H9 (cell line): ENCODE results near the gene DHX35. TPM values are rescaled to one million over a fixed set of nuclear protein-coding genes. Genes with fewer than 3 reads are reported as not detected.

Source experiments
- DNase-seq: peaks from one replicate; pipeline ENCODE4 v3.0.0-alpha.2; 2017
- H2AFZ ChIP-seq: one replicate; pipeline ENCODE4 v1.6.1; 2013; ENCODE audit warnings: mild to moderate bottlenecking, low read length, control low read depth, moderate library complexity
- H2AK5ac ChIP-seq: 2 replicates; pipeline ENCODE4 v1.6.1; 2013; ENCODE audit warnings: low read length, control low read depth, mixed read lengths; ENCODE audit not compliant: insufficient read length
- H2BK120ac ChIP-seq: one replicate; pipeline ENCODE4 v1.6.1; 2013; ENCODE audit warnings: low read depth, mild to moderate bottlenecking, low read length, control low read depth, inconsistent platforms; ENCODE audit not compliant: poor library complexity, severe bottlenecking
- H2BK12ac ChIP-seq: 2 replicates; pipeline ENCODE4 v1.6.1; 2013; ENCODE audit warnings: low read length, control low read depth, mixed read lengths, low read depth; ENCODE audit not compliant: insufficient read length
- H2BK15ac ChIP-seq: 2 replicates; pipeline ENCODE4 v1.6.1; 2013; ENCODE audit warnings: low read depth, low read length, control low read depth
- H2BK20ac ChIP-seq: one replicate; pipeline ENCODE4 v1.6.1; 2013; ENCODE audit warnings: low read depth, mild to moderate bottlenecking, low read length, control low read depth, inconsistent platforms; ENCODE audit not compliant: poor library complexity, severe bottlenecking
- H2BK5ac ChIP-seq: 2 replicates; pipeline ENCODE4 v1.6.1; 2013; ENCODE audit warnings: low read length, control low read depth, mixed read lengths; ENCODE audit not compliant: insufficient read length
- H3K14ac ChIP-seq: 2 replicates; pipeline ENCODE4 v1.6.1; 2013; ENCODE audit warnings: low read length, control low read depth; ENCODE audit not compliant: insufficient read depth
- H3K18ac ChIP-seq: 2 replicates; pipeline ENCODE4 v1.6.1; 2013; ENCODE audit warnings: low read depth, mild to moderate bottlenecking, mixed read lengths, low read length, control low read depth; ENCODE audit not compliant: insufficient read length
- H3K23ac ChIP-seq: 2 replicates; pipeline ENCODE4 v1.6.1; 2013; ENCODE audit warnings: low read length, control low read depth, mixed read lengths, low read depth; ENCODE audit not compliant: insufficient read length
- H3K23me2 ChIP-seq: 2 replicates; pipeline ENCODE4 v1.6.1; 2013; ENCODE audit warnings: low read depth, mild to moderate bottlenecking, mixed read lengths, low read length, control low read depth; ENCODE audit not compliant: insufficient read length, poor library complexity, severe bottlenecking
- H3K27ac ChIP-seq: 2 replicates; pipeline ENCODE4 v1.5.1; 2013; ENCODE audit warnings: low read length, control low read depth, mixed read lengths, low read depth; ENCODE audit not compliant: insufficient read length
- H3K27me3 ChIP-seq: 2 replicates; pipeline ENCODE4 v1.6.1; 2013; ENCODE audit warnings: low read length, control low read depth, inconsistent platforms; ENCODE audit not compliant: insufficient read depth
- H3K4ac ChIP-seq: 2 replicates; pipeline ENCODE4 v1.6.1; 2013; ENCODE audit warnings: low read depth, mild to moderate bottlenecking, control low read depth, inconsistent platforms, low read length, moderate library complexity
- H3K4me1 ChIP-seq: 2 replicates; pipeline ENCODE4 v1.6.1; 2013; ENCODE audit warnings: low read length, control low read depth, inconsistent platforms; ENCODE audit not compliant: insufficient read depth
- H3K4me2 ChIP-seq: 2 replicates; pipeline ENCODE4 v1.6.1; 2013; ENCODE audit warnings: low read length, control low read depth, mixed read lengths; ENCODE audit not compliant: insufficient read length, insufficient read depth
- H3K56ac ChIP-seq: 2 replicates; pipeline ENCODE4 v1.6.1; 2013; ENCODE audit warnings: low read depth, mild to moderate bottlenecking, mixed read lengths, low read length, control low read depth; ENCODE audit not compliant: insufficient read length
- H3K79me1 ChIP-seq: 2 replicates; pipeline ENCODE4 v1.6.1; 2013; ENCODE audit warnings: low read depth, mild to moderate bottlenecking, moderate library complexity, low read length, control low read depth, inconsistent platforms; ENCODE audit not compliant: insufficient read depth, poor library complexity, severe bottlenecking
- H3K79me2 ChIP-seq: 2 replicates; pipeline ENCODE4 v1.6.1; 2013; ENCODE audit warnings: low read length, control low read depth, inconsistent platforms; ENCODE audit not compliant: insufficient read depth
- H3K9ac ChIP-seq: 2 replicates; pipeline ENCODE4 v1.6.1; 2013; ENCODE audit warnings: low read length, control low read depth, mixed read lengths; ENCODE audit not compliant: insufficient read length; ENCODE audit errors: extremely low read depth
- H3K9me3 ChIP-seq: one replicate; pipeline ENCODE4 v1.6.1; 2013; ENCODE audit warnings: low read depth, low read length, inconsistent platforms; ENCODE audit not compliant: control insufficient read depth
- H3T11ph ChIP-seq: one replicate; pipeline ENCODE4 v1.6.1; 2013; ENCODE audit warnings: mild to moderate bottlenecking, low read length, control low read depth, inconsistent platforms
- H4K20me1 ChIP-seq: one replicate; pipeline ENCODE4 v1.6.1; 2013; ENCODE audit not compliant: control insufficient read depth, insufficient read length, insufficient read depth
- H4K5ac ChIP-seq: 2 replicates; pipeline ENCODE4 v1.6.1; 2013; ENCODE audit warnings: low read depth, mild to moderate bottlenecking, mixed read lengths, low read length, control low read depth; ENCODE audit not compliant: insufficient read length
- H4K8ac ChIP-seq: replicated peaks from 2 replicates; pipeline ENCODE4 v1.6.1; 2013; ENCODE audit warnings: low read length, control low read depth, mixed read lengths, low read depth; ENCODE audit not compliant: insufficient read length
- H4K91ac ChIP-seq: 2 replicates; pipeline ENCODE4 v1.6.1; 2013; ENCODE audit warnings: low read depth, mild to moderate bottlenecking, moderate library complexity, mixed read lengths, low read length, control low read depth; ENCODE audit not compliant: insufficient read length
- H3K27ac Mint-ChIP-seq, 3 experiments: 2 replicates in 2 of 3; 3 replicates in 1 of 3; pipeline ENCODE4 v1.8.0; 2020 to 2021; ENCODE audit warnings: mixed read lengths in 3 of 3, mild to moderate bottlenecking in 1 of 3, moderate library complexity in 1 of 3
- H3K27me3 Mint-ChIP-seq: 2 replicates; pipeline ENCODE4 v1.8.0; 2021; ENCODE audit warnings: low read depth, mild to moderate bottlenecking, moderate library complexity, mixed read lengths
- H3K36me3 Mint-ChIP-seq, 3 experiments: 2 replicates in 2 of 3; 3 replicates in 1 of 3; pipeline ENCODE4 v1.8.0; 2020 to 2021; ENCODE audit warnings: low read depth in 3 of 3, mixed read lengths in 3 of 3; ENCODE audit not compliant: insufficient read depth in 1 of 3
- H3K4me1 Mint-ChIP-seq, 2 experiments: 2 replicates each; pipeline ENCODE4 v1.8.0; 2020; ENCODE audit warnings: mixed read lengths in 2 of 2
- H3K4me3 Mint-ChIP-seq, 2 experiments: 2 replicates in 1 of 2; 3 replicates in 1 of 2; pipeline ENCODE4 v1.8.0; 2020 to 2021; ENCODE audit warnings: mild to moderate bottlenecking in 2 of 2, mixed read lengths in 2 of 2, moderate library complexity in 1 of 2
- H3K9me3 Mint-ChIP-seq, 2 experiments: 2 replicates in 1 of 2; 3 replicates in 1 of 2; pipeline ENCODE4 v1.8.0; 2020; ENCODE audit warnings: mild to moderate bottlenecking in 2 of 2, mixed read lengths in 2 of 2, moderate library complexity in 1 of 2
- WGBS: extraction: QIAGEN DNeasy Blood & Tissue Kit; methylation state at CpG from one replicate; pipeline ENCODE4 v1.1.7; 2013; ENCODE audit warnings: missing lambda C conversion rate, low lambda C conversion rate, mixed read lengths; ENCODE audit not compliant: insufficient read length; ENCODE audit errors: extremely low coverage; 5-methylcytosine and 5-hydroxymethylcytosine counted together
- total RNA-seq: library from RNA; stranded (reverse); gene quantifications from 2 replicates; pipeline ENCODE4 v1.2.1, GENCODE V29; 2021
- TF ChIP-seq, protein P1 (sequence below): fragments of 200-600 bp; sonication (generic); conservative IDR thresholded peaks from 3 replicates; pipeline ENCODE4 v1.8.0; 2021; ENCODE audit warnings: antibody characterized with exemption, mild to moderate bottlenecking

Gene DHX35
- total RNA-seq, 1 experiment from 2014 or later: 14.4 TPM

DNA sequence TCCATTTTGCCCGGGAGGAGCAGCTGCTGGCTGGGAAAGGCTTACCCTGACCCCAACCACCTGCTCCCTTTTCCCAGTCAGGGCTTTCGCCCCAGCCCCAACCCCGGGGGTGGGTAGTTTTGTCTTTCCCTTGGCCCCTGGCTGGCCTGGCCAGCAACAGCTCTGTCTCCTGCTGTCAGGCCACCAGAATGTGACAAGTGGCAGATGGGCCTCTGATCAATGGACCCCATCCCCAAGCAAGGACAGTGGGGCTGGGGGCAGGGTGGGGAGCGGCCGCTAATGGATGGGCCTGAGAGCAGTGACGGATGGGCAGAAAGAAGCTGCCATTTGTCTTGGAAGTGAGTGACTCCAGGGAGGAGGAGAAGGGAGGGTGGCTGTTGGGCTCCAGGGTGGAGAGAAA, 121.6 kb downstream of the DHX35 start:
- Histone ChIP-seq H3K4ac (no peak overlapping the region), H3K79me1 (no peaks in the 10 kb centered on the region), H2BK120ac (no peak overlapping the region), H4K5ac (no peak overlapping the region), H3K27me3 (no peaks in the 10 kb centered on the region), H2AFZ (no peak overlapping the region), H2AK5ac (no peak overlapping the region), H2BK12ac (no peak overlapping the region), H4K91ac (no peak overlapping the region), H3K9me3 (no peaks in the 10 kb centered on the region), H3K4me1 (no peaks in the 10 kb centered on the region), H3K79me2 (no peaks in the 10 kb centered on the region), H3K18ac (no peak overlapping the region), H3K23ac (no peak overlapping the region), H4K20me1 (no peaks in the 10 kb centered on the region), H2BK5ac (no peak overlapping the region), H2BK15ac (no peak overlapping the region; the same call in 1 of the 2 replicates), H3K27ac (no peak overlapping the region), H3K56ac (no peak overlapping the region), H4K8ac (no peak overlapping the region), H3T11ph (no peak overlapping the region), H2BK20ac (no peak overlapping the region), H3K14ac (no peak overlapping the region), H3K23me2 (no peaks in the 10 kb centered on the region), H3K4me2 (no peak overlapping the region), H3K9ac (no peak overlapping the region)
- H3K36me3 Mint-ChIP-seq: peaks cover 0 to 2% (median 0%) of the 10 kb centered on the region in 3 experiments; a peak in 2 of 7 replicates
- H3K9me3 Mint-ChIP-seq: peaks cover 2 to 7% of the 10 kb centered on the region in 2 experiments
- TF ChIP-seq, protein P1, sequence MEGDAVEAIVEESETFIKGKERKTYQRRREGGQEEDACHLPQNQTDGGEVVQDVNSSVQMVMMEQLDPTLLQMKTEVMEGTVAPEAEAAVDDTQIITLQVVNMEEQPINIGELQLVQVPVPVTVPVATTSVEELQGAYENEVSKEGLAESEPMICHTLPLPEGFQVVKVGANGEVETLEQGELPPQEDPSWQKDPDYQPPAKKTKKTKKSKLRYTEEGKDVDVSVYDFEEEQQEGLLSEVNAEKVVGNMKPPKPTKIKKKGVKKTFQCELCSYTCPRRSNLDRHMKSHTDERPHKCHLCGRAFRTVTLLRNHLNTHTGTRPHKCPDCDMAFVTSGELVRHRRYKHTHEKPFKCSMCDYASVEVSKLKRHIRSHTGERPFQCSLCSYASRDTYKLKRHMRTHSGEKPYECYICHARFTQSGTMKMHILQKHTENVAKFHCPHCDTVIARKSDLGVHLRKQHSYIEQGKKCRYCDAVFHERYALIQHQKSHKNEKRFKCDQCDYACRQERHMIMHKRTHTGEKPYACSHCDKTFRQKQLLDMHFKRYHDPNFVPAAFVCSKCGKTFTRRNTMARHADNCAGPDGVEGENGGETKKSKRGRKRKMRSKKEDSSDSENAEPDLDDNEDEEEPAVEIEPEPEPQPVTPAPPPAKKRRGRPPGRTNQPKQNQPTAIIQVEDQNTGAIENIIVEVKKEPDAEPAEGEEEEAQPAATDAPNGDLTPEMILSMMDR: no peak
- 0 out of 4 replicates have a peak, but pooled peaks cover 0 to under 1% of the 10 kb centered on the region in 2 experiments for H3K4me1 Mint-ChIP-seq
- no peak overlapping the region for H3K4me3 Mint-ChIP-seq
- DNase-seq: no peak
- no peak overlapping the region for H3K27ac Mint-ChIP-seq
- no CpG with 5 or more reads among the region's 6 CpGs for WGBS
- H3K27me3 Mint-ChIP-seq: peaks cover 14% of the 10 kb centered on the region
